Thoracic aorta (tissue), 2 donors: ENCODE data around the gene CPEB1. TPM values are rescaled to one million over a fixed set of nuclear protein-coding genes. Genes with fewer than 3 reads are reported as not detected.

Source experiments
- ATAC-seq: fragments of 150-250 bp; one replicate; pipeline ENCODE4 v1.8.0; 2017; ENCODE audit warnings: low read depth; ENCODE audit not compliant: insufficient number of reproducible peaks, low FRiP score
- DNase-seq: peaks from one replicate; pipeline ENCODE4 v3.0.0-alpha.2; 2020; ENCODE audit warnings: low spot score
- H3K27ac ChIP-seq, 2 donors: fragments of 200-600 bp; sonication (generic); 1 replicate in 1 of 2; 2 replicates in 1 of 2; pipeline ENCODE4 v1.5.1; 2016; ENCODE audit warnings: mild to moderate bottlenecking in 2 of 2, moderate library complexity in 2 of 2
- H3K27me3 ChIP-seq: fragments of 200-600 bp; sonication (generic); replicated peaks from 2 replicates; pipeline ENCODE4 v1.6.0; 2016; ENCODE audit warnings: mild to moderate bottlenecking; ENCODE audit not compliant: insufficient read depth
- H3K36me3 ChIP-seq: fragments of 200-600 bp; sonication (generic); one replicate; pipeline ENCODE4 v1.5.1; 2016
- H3K4me1 ChIP-seq, 2 donors: fragments of 200-600 bp; sonication (generic); 1 replicate in 1 of 2; 2 replicates in 1 of 2; pipeline versions ENCODE4 v1.5.1 to v1.6.0; 2016; ENCODE audit warnings: low read depth in 2 of 2, mild to moderate bottlenecking in 1 of 2; ENCODE audit not compliant: control insufficient read depth in 1 of 2
- H3K4me3 ChIP-seq: fragments of 200-600 bp; sonication (generic); 2 replicates; pipeline ENCODE4 v1.5.1; 2016; ENCODE audit warnings: mild to moderate bottlenecking
- H3K9me3 ChIP-seq: fragments of 200-600 bp; sonication (generic); 2 replicates; pipeline ENCODE4 v1.5.1; 2016
- total RNA-seq, 2 donors: library from RNA; depleted of rRNA; stranded (reverse); fragments of >200 nt; gene quantifications; one replicate each; pipeline versions ENCODE4 v1.1.0 to v1.2.3, GENCODE V29; 2016
- TF ChIP-seq, protein P1 (sequence below): fragments of 200-600 bp; sonication (generic); IDR thresholded peaks from one replicate; pipeline ENCODE4 v1.5.1; 2019; ENCODE audit warnings: antibody characterized with exemption

Gene CPEB1
- total RNA-seq, 2 donors from 2014 or later = 2.0 to 2.8 TPM

DNA sequence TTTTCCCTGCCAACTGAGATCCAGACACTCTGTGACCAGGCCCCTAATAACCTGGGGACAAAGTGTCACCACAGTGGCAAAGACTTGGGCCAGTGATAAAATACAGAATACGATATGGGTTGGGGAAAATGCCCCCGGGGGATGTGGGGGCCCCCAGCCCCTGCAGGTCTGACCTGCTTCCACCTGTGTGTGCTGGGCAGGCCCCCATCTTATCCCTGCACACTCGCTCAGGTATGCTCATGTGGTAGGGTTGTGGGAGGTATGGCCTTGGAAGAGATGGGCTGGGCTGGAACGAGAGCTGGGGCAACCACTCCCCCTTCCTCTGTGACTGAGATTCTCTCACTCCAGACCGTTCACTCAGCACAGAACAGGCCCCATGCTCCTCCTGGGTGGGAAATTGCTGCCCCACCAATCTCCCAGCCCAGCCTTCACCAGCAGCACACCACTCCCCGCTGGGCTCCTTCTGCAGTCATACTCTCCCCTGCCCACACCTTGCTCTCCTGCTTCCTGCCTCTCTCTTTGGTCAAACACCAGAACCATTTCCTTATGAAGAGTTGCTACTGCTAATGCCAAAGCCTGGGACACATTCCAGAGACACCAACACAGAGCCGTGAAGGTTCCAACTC lies 9.6 kb upstream of the CPEB1 start:
- TF ChIP-seq, protein P1, sequence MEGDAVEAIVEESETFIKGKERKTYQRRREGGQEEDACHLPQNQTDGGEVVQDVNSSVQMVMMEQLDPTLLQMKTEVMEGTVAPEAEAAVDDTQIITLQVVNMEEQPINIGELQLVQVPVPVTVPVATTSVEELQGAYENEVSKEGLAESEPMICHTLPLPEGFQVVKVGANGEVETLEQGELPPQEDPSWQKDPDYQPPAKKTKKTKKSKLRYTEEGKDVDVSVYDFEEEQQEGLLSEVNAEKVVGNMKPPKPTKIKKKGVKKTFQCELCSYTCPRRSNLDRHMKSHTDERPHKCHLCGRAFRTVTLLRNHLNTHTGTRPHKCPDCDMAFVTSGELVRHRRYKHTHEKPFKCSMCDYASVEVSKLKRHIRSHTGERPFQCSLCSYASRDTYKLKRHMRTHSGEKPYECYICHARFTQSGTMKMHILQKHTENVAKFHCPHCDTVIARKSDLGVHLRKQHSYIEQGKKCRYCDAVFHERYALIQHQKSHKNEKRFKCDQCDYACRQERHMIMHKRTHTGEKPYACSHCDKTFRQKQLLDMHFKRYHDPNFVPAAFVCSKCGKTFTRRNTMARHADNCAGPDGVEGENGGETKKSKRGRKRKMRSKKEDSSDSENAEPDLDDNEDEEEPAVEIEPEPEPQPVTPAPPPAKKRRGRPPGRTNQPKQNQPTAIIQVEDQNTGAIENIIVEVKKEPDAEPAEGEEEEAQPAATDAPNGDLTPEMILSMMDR = no peak
- Histone ChIP-seq H3K36me3 (no peaks in the 10 kb centered on the region), H3K9me3 (no peaks in the 10 kb centered on the region), H3K4me3 (no peak overlapping the region), H3K27ac (no peak overlapping the region), H3K4me1 (no peaks in the 10 kb centered on the region), H3K27me3 (no peaks in the 10 kb centered on the region)
- DNase-seq (no peak), ATAC-seq (no peak)

DNA sequence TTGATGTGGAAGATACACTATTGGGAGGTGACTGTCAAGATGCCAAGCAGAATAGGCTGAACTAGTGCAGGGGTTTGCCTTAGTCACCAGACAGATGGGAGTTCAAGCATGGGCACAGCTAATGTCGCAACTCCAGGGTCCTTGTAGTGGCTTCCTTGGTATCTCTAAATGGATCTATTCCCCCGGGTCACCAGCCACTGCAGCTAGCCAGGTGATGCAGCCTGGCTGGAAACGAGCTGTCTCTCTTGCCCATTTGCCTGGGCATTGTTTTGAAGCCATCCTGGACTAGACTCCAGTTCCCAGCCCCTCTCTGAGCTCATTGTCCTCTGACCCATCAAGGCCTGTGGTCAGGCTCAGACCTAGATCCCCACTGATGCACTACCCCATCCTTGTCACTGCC lies 8.4 kb upstream of the CPEB1 start:
- Histone ChIP-seq H3K9me3 (no peaks in the 10 kb centered on the region), H3K4me1 (no peaks in the 10 kb centered on the region), H3K27ac (no peak overlapping the region), H3K4me3 (no peak overlapping the region), H3K36me3 (no peaks in the 10 kb centered on the region), H3K27me3 (no peaks in the 10 kb centered on the region)
- DNase-seq (no peak), ATAC-seq (no peak)
- TF ChIP-seq, protein P1 = no peak

DNA sequence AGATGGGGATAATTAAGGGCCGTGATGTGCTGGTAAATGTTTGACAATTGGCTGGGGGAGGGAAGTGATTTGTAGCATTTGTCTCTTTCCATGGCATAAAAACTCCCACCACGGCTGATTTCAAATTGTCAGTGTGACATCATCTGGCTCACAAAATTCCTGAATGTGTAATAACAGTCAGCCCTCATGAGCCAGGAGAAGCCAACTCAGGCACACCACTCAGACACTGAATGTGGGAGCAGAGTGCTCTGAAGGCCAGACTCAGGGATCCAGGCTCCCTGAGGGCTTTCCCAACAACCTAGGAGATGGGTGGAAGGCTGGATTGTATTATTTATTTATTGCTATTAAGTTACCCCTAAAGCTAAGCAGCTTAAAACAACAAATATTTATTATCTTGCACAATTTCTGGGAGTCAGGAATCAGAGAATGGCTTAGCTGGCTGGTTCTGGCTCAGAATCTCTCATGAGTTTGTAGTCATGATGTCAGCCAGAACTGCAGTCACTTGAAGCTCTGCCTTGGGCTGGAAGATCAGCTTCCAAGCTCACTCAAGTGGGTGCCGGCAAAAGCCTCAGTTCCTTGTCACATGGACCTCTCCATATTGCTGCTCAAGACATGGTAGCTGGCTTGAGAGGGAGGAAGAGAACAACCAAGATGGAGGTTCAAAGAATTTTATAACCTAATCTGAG lies 6.5 kb upstream of the CPEB1 start:
- TF ChIP-seq, protein P1 = no peak
- DNase-seq (no peak), ATAC-seq (no peak)

DNA sequence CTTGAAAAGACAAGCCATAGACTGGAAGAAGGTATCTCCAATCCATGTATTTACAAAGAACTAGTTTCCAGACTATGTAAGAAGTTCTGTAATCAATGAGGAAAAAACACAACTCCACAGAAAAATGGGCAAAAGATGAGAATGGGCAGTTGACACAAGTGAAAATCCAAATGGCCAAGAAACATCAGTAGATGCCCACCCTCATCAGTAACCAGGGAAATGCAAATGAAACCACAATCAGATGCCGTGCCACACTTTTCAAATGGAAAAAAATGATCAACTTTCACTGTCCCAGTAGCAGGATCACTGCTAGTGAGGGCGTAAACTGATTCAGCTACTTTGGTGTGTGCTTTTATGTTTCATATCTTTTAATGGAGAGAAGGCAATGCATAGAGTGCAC lies 4.5 kb upstream of the CPEB1 start:
- Histone ChIP-seq H3K27ac (no peak overlapping the region), H3K4me1 (peaks cover 4 to 16% of the 10 kb centered on the region in 2 donors), H3K9me3 (no peaks in the 10 kb centered on the region), H3K4me3 (no peak overlapping the region), H3K36me3 (no peaks in the 10 kb centered on the region), H3K27me3 (no peaks in the 10 kb centered on the region)
- ATAC-seq = no peak
- TF ChIP-seq, protein P1 = no peak
- DNase-seq = no peak

More for the DNA sequence above, 6.5 kb upstream of the CPEB1 start:
- Histone ChIP-seq H3K27me3 (no peaks in the 10 kb centered on the region), H3K9me3 (no peaks in the 10 kb centered on the region), H3K4me3 (no peak overlapping the region), H3K27ac (no peak overlapping the region), H3K36me3 (no peaks in the 10 kb centered on the region), H3K4me1 (no peaks in the 10 kb centered on the region)

DNA sequence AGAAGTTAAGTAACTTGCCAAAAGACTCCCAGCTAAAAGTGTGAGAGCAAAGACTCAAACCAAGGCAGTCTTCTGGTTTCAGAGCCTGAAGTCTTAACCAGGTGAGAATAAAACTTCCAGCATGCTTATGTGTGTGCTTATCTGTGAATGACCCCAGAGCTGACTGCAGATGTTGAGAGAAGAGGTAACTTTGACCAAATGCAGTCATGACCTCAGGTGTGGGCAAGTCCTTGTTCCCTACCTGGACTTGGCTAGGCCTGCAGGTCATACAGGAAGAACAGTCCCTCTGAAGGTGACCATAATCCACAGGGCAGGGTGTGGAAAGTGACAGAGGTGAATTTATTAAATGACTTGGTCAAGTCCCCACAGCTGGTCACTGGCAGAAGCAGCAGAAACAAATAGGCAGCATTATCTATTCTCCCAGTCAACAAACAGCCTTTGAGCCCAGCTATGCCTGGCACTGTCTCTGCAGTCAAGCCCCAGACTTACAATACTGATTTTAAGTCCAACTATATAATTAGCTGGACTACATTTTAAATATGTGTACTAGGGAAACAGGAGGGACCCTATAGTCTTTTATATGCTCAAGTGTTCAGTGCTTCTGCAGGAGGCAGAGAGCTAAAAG lies 3.0 kb upstream of the CPEB1 start:
- Histone ChIP-seq H3K36me3 (no peaks in the 10 kb centered on the region), H3K9me3 (no peaks in the 10 kb centered on the region), H3K4me1 (peaks cover 4 to 23% of the 10 kb centered on the region in 2 donors), H3K4me3 (no peak overlapping the region), H3K27me3 (no peaks in the 10 kb centered on the region), H3K27ac (no peak overlapping the region)
- DNase-seq (no peak), ATAC-seq (no peak)
- TF ChIP-seq, protein P1 = no peak
